Measurements from ENCODE around the gene DGKI.

The DGKI gene

DNA sequence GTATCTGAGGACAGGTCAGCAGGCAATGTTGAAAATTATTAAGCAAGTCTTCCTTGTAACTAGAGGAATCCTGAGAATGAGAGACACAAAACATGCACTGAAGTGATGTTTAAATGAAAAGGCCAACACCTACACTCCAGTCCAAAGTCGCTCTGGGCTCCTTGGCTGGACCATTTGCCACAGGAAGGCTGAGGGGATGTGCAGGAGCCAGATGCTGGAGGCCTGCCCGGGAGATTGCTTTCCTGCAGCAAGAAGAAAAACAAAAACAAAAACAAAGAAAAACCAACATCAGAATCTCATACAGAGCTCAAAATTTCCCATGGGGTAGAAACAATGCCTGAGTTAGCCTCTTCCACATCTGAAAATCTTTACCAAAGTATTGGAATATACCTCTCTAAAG lies 157.0 kb downstream of the DGKI start:
- TF ChIP-seq, protein P1, sequence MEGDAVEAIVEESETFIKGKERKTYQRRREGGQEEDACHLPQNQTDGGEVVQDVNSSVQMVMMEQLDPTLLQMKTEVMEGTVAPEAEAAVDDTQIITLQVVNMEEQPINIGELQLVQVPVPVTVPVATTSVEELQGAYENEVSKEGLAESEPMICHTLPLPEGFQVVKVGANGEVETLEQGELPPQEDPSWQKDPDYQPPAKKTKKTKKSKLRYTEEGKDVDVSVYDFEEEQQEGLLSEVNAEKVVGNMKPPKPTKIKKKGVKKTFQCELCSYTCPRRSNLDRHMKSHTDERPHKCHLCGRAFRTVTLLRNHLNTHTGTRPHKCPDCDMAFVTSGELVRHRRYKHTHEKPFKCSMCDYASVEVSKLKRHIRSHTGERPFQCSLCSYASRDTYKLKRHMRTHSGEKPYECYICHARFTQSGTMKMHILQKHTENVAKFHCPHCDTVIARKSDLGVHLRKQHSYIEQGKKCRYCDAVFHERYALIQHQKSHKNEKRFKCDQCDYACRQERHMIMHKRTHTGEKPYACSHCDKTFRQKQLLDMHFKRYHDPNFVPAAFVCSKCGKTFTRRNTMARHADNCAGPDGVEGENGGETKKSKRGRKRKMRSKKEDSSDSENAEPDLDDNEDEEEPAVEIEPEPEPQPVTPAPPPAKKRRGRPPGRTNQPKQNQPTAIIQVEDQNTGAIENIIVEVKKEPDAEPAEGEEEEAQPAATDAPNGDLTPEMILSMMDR (IDR thresholded peaks at IDR 0.05) = no peak

DNA sequence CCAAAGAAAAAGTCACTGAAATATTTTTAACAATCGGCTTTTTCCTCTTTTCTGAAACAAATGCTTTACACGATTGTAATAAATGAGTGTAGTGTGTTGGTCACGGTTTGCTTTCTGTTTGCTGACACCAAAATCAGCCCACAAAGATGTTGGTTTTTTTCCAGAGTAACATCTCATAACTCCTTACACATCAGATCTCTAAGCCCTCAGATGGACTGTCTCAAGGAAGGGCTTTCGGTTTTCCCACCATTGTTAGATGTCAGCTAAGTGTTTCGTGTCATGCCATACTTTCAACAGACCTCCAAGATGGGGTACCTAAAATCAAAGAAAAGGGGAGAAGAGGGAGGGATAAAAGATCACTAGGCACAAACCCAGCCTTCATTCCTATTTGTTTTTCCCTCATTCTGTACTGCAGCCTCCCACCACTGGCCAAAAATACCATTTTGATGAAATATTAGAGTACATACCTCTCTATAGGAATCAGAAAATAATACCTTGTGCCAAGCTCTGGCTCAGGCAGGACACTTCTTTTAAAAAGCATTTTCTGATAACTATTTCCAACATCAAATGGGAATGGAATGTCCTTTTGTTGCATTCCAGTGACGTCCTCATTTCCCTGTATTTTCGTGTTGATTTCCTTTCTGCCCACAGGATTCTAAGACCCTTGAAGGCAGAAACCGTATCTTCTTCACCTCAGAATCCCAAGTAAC lies 159.1 kb downstream of the DGKI start:
- TF ChIP-seq, protein P1 (IDR thresholded peaks at IDR 0.05) = no peak

DNA sequence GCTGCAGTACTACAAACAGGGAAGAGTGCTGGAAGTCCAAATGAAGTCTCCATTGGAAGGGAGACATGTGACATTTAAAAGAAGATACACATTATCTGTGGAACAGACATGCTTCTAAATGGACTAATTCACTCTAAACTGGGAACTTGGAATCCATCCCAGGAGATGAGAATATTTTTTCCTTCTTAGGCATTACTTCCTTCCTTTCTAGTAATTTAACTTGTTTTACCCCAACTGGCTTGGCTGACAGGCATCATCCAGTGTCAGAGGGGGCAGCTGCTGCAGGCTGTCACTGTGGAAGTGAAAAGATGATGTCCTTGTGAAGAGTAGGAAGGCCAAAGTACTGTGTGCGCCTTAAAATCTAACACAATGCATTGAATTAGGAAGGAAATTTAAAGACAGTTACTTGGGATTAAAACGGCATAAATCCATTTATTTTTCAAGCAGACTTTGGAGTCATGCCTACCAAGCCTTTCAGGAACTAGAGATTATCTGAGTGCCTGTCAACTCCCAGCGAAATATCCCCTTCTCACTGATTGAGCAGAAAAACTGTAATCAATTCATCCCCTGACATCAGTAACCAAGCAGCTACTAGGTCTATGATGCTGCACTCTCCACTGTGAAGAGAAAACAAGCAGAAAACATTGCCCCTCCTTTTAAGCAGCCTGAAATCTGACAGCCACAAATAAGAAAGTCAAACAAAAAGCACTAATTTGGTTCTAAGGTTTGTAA lies 161.2 kb downstream of the DGKI start:
- TF ChIP-seq, protein P1 (IDR thresholded peaks at IDR 0.05) = no peak

DNA sequence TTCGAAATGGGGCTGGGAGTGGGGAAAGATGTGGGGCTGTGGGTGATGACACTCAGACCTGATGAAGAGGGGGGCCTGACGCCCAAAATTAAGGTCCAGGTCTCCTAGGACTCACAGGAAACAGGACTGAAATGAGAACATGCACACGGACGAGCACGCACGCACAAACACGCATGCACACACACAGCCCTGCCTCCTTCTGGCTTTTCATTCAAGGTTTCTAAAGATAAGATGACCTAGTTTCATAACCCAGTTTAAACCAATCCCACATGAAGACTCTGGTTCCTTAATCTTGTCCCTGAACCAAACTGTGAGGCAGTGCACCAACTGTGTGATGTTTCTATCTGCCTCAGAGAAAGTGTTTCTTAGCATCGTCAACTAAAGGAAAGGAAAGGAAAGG lies 162.0 kb downstream of the DGKI start:
- TF ChIP-seq, protein P1 (IDR thresholded peaks at IDR 0.05) = no peak

DNA sequence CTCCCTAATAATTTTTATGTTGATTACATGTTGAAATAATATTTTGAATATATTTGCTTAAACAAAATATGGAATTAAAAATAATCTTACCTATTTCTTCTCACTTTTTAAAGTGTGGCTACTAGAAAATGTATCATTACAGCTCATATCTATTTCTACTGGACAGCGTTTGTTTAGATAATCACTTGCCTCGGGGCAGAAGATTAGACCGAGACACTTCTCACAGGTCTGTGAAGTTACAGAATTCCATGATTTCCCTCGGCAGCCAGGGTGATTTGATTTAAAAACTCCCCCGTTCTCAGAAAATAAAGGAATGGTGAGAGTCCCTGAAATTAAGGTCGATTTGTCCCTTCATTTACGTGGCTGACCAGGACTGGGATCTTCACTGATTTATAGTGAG lies 162.5 kb downstream of the DGKI start:
- TF ChIP-seq, protein P1 (IDR thresholded peaks at IDR 0.05) = no peak

DNA sequence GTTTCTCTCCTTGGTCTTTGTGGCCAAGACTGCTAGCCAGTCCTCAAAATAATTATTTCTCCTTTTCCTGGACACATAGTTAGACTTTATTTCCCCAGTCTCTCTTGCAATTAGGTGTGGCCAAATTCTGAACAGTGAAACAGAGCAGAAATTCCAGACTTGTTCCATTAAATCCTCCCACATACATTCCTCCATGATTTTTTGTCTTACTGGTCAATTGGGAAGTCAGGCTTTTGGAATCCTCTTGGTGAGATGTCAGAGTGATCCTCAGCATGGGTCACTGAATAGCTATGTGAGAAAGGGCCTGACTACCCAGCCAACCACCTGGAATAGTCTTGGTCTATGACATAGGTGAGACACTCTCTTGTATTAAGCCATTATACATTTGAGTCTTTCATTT lies 164.2 kb downstream of the DGKI start:
- TF ChIP-seq, protein P1 (IDR thresholded peaks at IDR 0.05) = no peak

DNA sequence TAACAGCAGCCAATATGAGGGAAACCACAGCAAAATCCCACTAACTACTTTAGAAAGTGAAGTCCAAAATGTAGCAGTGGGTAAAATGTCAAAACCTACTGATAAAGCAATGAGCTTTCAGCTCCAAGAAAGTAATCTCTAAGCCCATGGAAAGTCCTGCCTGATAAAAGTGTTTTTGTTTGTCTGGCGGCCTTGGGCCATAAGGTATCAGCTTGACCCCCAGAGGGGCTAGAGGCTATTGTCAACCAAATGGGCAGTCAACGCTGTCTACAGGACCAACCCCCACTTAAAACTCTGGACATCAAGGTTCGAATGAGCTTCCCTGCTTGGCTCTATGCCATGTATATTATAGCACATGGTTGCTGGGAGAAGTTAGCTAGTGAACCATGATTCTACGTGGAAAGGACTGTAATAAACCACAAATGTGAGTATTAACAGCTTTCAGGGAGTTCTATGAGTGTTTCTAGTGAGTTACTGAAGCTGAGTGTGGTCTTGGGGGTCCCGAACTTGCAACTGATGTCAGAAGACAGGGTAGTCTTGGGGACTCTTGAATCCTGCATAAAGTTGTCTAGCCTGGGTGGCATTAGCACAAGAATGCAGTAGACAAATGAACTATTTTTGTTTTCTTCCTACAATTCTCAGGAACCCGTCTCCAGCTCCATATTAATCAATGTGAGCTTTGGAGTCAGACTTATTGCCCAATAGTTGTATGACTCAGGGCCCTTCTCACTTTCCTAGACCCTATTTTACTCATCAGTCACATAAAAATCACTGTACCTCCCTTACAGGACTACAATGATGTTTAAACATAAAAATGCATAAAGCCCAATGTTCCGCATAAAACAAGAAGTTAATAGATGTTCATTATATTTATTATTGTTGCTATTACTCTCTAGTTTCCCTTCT lies 164.9 kb downstream of the DGKI start:
- TF ChIP-seq, protein P1 (IDR thresholded peaks at IDR 0.05) = no peak

All from LNCAP (cell line).